CD14-positive monocyte (primary cell): Measurements from ENCODE around the gene DYNC1H1. TPM values are rescaled to one million over a fixed set of nuclear protein-coding genes. Genes with fewer than 3 reads are reported as not detected.

Source experiments
- DNase-seq, 3 donors: peaks; one replicate each; pipeline ENCODE4 v3.0.0-alpha.2; 2011 to 2022
- H2AFZ ChIP-seq: 2 replicates; pipeline ENCODE4 v1.6.0; 2012; ENCODE audit warnings: mild to moderate bottlenecking, low read depth, low read length, inconsistent platforms; ENCODE audit not compliant: insufficient read depth, poor library complexity, severe bottlenecking
- H3K27ac ChIP-seq, 2 donors: 1 replicate in 1 of 2; 2 replicates in 1 of 2; pipeline ENCODE4 v1.5.1; 2012 to 2013; ENCODE audit warnings: low read length in 2 of 2, control low read depth in 1 of 2, inconsistent platforms in 1 of 2, low read depth in 1 of 2, mild to moderate bottlenecking in 1 of 2
- H3K27me3 ChIP-seq, 2 donors: one replicate each; pipeline versions ENCODE4 v1.6.0 to v1.6.1; 2011 to 2013; ENCODE audit warnings: low read length in 2 of 2; ENCODE audit not compliant: control insufficient read depth in 2 of 2, insufficient read depth in 2 of 2
- H3K36me3 ChIP-seq, 2 donors: replicated peaks in 1 of 2; 1 replicate in 1 of 2; 2 replicates in 1 of 2; pipeline versions ENCODE4 v1.5.1 to v1.6.1; 2012 to 2013; ENCODE audit warnings: low read length in 2 of 2, control low read depth in 1 of 2, inconsistent platforms in 1 of 2, mild to moderate bottlenecking in 1 of 2; ENCODE audit not compliant: insufficient read depth in 2 of 2, control insufficient read depth in 1 of 2
- H3K4me1 ChIP-seq, 2 donors: 1 replicate in 1 of 2; 2 replicates in 1 of 2; pipeline versions ENCODE4 v1.5.1 to v1.6.1; 2012 to 2013; ENCODE audit warnings: low read length in 2 of 2, control low read depth in 1 of 2, inconsistent platforms in 1 of 2, mild to moderate bottlenecking in 1 of 2, moderate library complexity in 1 of 2; ENCODE audit not compliant: insufficient read depth in 2 of 2, control insufficient read depth in 1 of 2
- H3K4me2 ChIP-seq: replicated peaks from 2 replicates; pipeline ENCODE3; 2012; ENCODE audit warnings: low read length, moderate library complexity, mild to moderate bottlenecking; ENCODE audit not compliant: poor library complexity, severe bottlenecking; ENCODE audit errors: extremely low read depth
- H3K4me3 ChIP-seq, 3 experiments: fragments of 200-600 bp in 1 of 3; sonication (generic) in 1 of 3; replicated peaks in 1 of 3; 1 replicate in 2 of 3; 2 replicates in 1 of 3; pipeline ENCODE4 v1.5.1; 2011 to 2013; ENCODE audit warnings: low read length in 3 of 3, mild to moderate bottlenecking in 3 of 3, control low read depth in 2 of 3, low read depth in 2 of 3, inconsistent platforms in 1 of 3, moderate library complexity in 1 of 3
- H3K79me2 ChIP-seq: 2 replicates; pipeline ENCODE4 v1.6.0; 2012; ENCODE audit warnings: mild to moderate bottlenecking, control low read depth, inconsistent platforms, low read length, moderate library complexity; ENCODE audit not compliant: insufficient read depth
- H3K9ac ChIP-seq: 2 replicates; pipeline ENCODE4 v1.6.0; 2017; ENCODE audit warnings: low read length, mild to moderate bottlenecking; ENCODE audit not compliant: insufficient read depth, poor library complexity, severe bottlenecking
- H3K9me3 ChIP-seq, 2 donors: replicated peaks in 1 of 2; 1 replicate in 1 of 2; 2 replicates in 1 of 2; pipeline versions ENCODE4 v1.5.1 to v1.6.1; 2012 to 2013; ENCODE audit warnings: low read length in 2 of 2, control low read depth in 1 of 2; ENCODE audit not compliant: control insufficient read depth in 1 of 2, insufficient read depth in 1 of 2
- H4K20me1 ChIP-seq: 2 replicates; pipeline ENCODE4 v1.6.0; 2012; ENCODE audit warnings: mild to moderate bottlenecking, low read length, control low read depth, moderate library complexity; ENCODE audit not compliant: insufficient read depth
- H3K27ac Mint-ChIP-seq, 7 donors: one replicate each; pipeline ENCODE4 v1.8.0; 2020; ENCODE audit warnings: mild to moderate bottlenecking in 7 of 7, mixed read lengths in 7 of 7, moderate library complexity in 6 of 7, inconsistent platforms in 2 of 7
- H3K27me3 Mint-ChIP-seq, 3 donors: one replicate each; pipeline ENCODE4 v1.8.0; 2021 to 2022; ENCODE audit warnings: low read depth in 3 of 3, mild to moderate bottlenecking in 3 of 3, mixed read lengths in 3 of 3, moderate library complexity in 3 of 3, inconsistent platforms in 1 of 3
- H3K36me3 Mint-ChIP-seq, 2 donors: one replicate each; pipeline ENCODE4 v1.8.0; 2020; ENCODE audit warnings: mixed read lengths in 2 of 2, inconsistent platforms in 1 of 2, mild to moderate bottlenecking in 1 of 2
- H3K4me1 Mint-ChIP-seq: one replicate; pipeline ENCODE4 v1.8.0; 2020; ENCODE audit warnings: mild to moderate bottlenecking, mixed read lengths
- H3K4me3 Mint-ChIP-seq, 2 donors: one replicate each; pipeline ENCODE4 v1.8.0; 2020; ENCODE audit warnings: mild to moderate bottlenecking in 2 of 2, mixed read lengths in 2 of 2, moderate library complexity in 1 of 2
- H3K9me3 Mint-ChIP-seq, 7 donors: one replicate each; pipeline ENCODE4 v1.8.0; 2020 to 2022; ENCODE audit warnings: mixed read lengths in 7 of 7, mild to moderate bottlenecking in 6 of 7, moderate library complexity in 6 of 7, inconsistent platforms in 2 of 7
- CTCF ChIP-seq: fragments of 200-600 bp; IDR thresholded peaks from one replicate; pipeline ENCODE4 v1.8.0; 2022; ENCODE audit warnings: antibody characterized with exemption, mild to moderate bottlenecking
- WGBS: methylation state at CpG from one replicate; pipeline ENCODE4 v1.1.5; 2013; ENCODE audit warnings: missing lambda C conversion rate; ENCODE audit not compliant: insufficient coverage; 5-methylcytosine and 5-hydroxymethylcytosine counted together
- intact Hi-C, 2 donors: fragments of 100-400 bp; cut with micrococcal nuclease; formaldehyde crosslinking; loops; one replicate each; pipeline versions ENCODE4 v1.15.0 to v1.15.1; 2023
- polyA plus RNA-seq, 3 donors: library from polyadenylated mRNA; depleted of rRNA in 1 of 3; unstranded in 2 of 3; stranded (reverse) in 1 of 3; fragments of 300-500 nt in 2 of 3; fragments of >200 nt in 1 of 3; fragmentation: Illumina TruSeq in 2 of 3; gene quantifications; 1 replicate in 2 of 3; 2 replicates in 1 of 3; pipeline ENCODE4 v1.2.3, GENCODE V29; 2012 to 2021

DYNC1H1 gene
- polyA plus RNA-seq, 3 donors: 14.7 to 87.3 (median 23.6) TPM

DNA sequence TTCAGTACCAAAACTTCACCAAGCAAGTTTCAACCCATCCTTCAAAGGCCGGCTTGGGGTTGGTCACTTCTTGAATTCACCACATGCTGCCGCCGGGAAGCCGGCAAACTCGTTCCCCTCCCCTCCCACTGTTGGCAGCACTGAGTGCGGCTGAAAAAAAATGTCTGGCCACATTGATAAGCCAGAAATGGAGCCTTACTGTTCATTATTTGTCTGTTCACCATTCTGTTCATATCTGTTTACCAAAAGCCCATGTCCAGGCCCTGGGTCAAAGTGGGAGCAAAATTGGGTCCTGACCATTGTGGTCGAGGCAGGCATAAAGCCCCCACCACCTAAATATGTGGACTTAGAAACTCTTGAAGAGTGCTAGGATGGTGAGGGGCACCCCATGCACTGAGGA lies 129.7 kb downstream of the DYNC1H1 start:
- Histone ChIP-seq H3K9ac (no peak overlapping the region), H3K9me3 (no peaks in the 10 kb centered on the region), H3K4me2 (no peak overlapping the region), H3K4me1 (peaks cover 0 to under 1% of the 10 kb centered on the region in 2 donors), H3K4me3 (no peak overlapping the region), H4K20me1 (no peaks in the 10 kb centered on the region), H3K27ac (no peak overlapping the region), H2AFZ (no peak overlapping the region), H3K27me3 (peaks cover 0 to 9% of the 10 kb centered on the region in 2 donors), H3K79me2 (no peaks in the 10 kb centered on the region), H3K36me3 (no peaks in the 10 kb centered on the region)
- no peak for DNase-seq
- WGBS: 36% methylated on average over 4 of the region's 7 CpGs
- Mint-ChIP-seq H3K4me1 (peaks cover 14% of the 10 kb centered on the region), H3K27ac (no peak overlapping the region), H3K9me3 (peaks cover 0 to 5% (median 0%) of the 10 kb centered on the region in 7 donors), H3K27me3 (peaks cover 9 to 22% (median 11%) of the 10 kb centered on the region in 3 donors), H3K4me3 (no peak overlapping the region), H3K36me3 (peaks cover 0 to 4% of the 10 kb centered on the region in 2 donors)
- intact Hi-C loops: loop anchor here in 1 of 2 donors (10.0 kb wide), 1 partner anchor 49 kb away; no protein-coding TSS in a partner anchor
- TF ChIP-seq CTCF: no peak

DNA sequence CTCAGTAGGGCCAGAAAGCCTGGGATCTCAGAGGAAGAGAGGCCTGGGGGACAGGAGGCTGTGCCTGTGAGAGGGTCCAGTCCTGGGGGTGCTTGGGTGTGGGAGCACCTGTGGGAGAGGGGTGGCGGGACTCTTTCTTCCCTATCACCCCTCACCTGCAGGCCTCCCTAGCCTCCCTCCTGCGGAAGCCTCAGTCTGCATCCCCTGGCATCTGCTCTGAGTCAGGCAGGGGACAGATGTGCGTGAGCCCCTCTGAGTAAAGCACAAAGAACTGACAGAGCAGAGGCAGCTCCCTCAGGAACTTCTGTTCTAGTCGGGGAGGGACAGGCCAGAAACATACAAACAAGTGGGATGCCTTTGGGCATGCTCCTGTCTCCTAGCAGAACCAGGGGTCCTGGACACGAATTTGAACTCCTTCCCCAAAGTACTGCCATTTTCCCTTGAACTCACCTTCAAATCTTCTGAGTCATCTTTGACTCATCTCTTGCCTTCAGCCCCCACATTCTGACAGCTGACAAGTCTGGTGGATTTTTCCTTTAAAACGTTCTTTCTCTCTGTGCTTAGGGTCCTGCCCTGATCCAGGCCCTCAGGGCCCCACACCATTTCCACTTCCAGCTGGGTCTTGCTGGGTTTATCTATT lies 131.0 kb downstream of the DYNC1H1 start:
- WGBS: 86% methylated on average over 5 of the region's 6 CpGs
- no peaks in the 10 kb centered on the region for H3K9me3 Mint-ChIP-seq
- peaks cover 0 to 9% of the 10 kb centered on the region in 2 donors for H3K27me3 ChIP-seq
- no peak overlapping the region for H3K27ac ChIP-seq
- H3K9me3 ChIP-seq: no peaks in the 10 kb centered on the region
- H2AFZ ChIP-seq: no peak overlapping the region
- no peaks in the 10 kb centered on the region for H3K4me1 ChIP-seq
- no peaks in the 10 kb centered on the region for H3K36me3 ChIP-seq
- no peak overlapping the region for H3K4me3 ChIP-seq
- no peaks in the 10 kb centered on the region for H3K79me2 ChIP-seq
- H3K9ac ChIP-seq: no peak overlapping the region
- H3K27me3 Mint-ChIP-seq: peaks cover 5 to 16% (median 11%) of the 10 kb centered on the region in 3 donors
- no peaks in the 10 kb centered on the region for H3K36me3 Mint-ChIP-seq
- DNase-seq: no peak
- no peaks in the 10 kb centered on the region for H4K20me1 ChIP-seq
- no peak overlapping the region for H3K27ac Mint-ChIP-seq
- H3K4me3 Mint-ChIP-seq: no peak overlapping the region
- peaks cover 2% of the 10 kb centered on the region for H3K4me1 Mint-ChIP-seq
- TF ChIP-seq CTCF: no peak
- H3K4me2 ChIP-seq: no peak overlapping the region
- intact Hi-C loops: loop anchor here (5.0 to 10.0 kb wide), 2 partner anchors 51 to 133 kb away; partner anchors contain the start of gene DYNC1H1 (in 1 of the 2)
